ENCODE measurements around the gene CD320. TPM values are rescaled to one million over a fixed set of nuclear protein-coding genes. Genes with fewer than 3 reads are reported as not detected.
"Not testable (repeated sequence)": the region's sequence is repeated elsewhere in the genome, so short reads cannot be mapped to it uniquely, and the experiment has no call there.

Gene CD320
- total RNA-seq: 55.2 TPM
- long read RNA-seq, transcript CD320-202 (4 exons, 1,119 nt): minor isoform, 5 of 429 reads
- long read RNA-seq, transcript CD320-201 (5 exons, 1,250 nt): major isoform, 406 of 429 reads
- long read RNA-seq, partial matches to known transcripts: 2 of 429 reads
- long read RNA-seq, other reads (novel, unspliced or antisense): 15 of 429 reads

DNA sequence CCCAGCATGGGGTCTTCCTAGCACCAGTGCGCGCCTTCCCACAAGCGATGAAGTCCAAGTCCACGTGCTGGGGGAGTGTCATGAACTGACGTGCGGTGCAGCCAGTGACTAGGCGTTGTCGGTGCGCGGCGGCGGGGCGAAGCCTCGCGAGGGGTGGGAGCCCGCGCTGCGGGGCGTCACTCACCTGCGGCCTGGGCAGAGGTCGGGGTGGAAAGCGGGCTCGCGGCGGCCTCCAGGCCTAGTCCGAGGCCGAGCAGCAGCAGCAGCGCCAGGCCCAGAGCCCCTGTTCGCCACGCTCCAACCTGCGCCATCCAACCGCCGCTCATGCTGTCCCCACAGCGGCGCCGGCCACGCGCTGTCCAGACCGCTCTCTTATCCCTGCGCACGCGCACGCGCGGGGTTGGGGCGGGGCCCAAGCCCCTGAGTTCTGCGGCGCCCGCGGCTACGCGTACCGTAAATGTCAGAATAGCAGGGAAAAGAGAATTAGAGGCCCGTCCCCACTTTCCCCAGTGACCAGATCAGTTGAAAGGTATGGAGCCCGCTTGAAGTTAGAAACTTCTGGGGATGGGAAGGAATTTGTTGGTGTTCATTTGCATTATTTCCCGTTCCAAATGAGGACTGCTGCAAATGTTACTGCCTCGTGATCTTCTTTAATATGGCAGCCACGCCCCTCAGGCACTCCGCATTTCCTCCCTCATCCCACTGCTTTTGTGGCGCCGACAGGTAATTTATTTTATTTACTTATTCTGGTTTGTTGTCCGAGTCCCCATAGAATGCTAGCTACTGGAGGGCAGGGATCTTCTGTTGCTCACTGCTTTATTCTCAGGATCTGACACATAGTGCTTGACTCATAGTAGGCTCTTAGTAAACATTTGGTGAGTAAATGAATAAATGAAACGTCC, at the start of gene CD320:
Gene CD320 (minus strand): TSS at position 394 of the 902 bp plus-strand sequence. CDS start 68 bp downstream, at position 326.
- DNase-seq (ENCODE audit: low spot score): peak; percentile 95

- DNase-seq (ENCODE audit: low spot score): no peak
These were observed 48.9 kb upstream of the CD320 start for GRCh38 chr19:8357007-8357521.

- no peak for DNase-seq (ENCODE audit: low spot score)
These were observed 47.7 kb upstream of the CD320 start for GRCh38 chr19:8355631-8356402.

DNA sequence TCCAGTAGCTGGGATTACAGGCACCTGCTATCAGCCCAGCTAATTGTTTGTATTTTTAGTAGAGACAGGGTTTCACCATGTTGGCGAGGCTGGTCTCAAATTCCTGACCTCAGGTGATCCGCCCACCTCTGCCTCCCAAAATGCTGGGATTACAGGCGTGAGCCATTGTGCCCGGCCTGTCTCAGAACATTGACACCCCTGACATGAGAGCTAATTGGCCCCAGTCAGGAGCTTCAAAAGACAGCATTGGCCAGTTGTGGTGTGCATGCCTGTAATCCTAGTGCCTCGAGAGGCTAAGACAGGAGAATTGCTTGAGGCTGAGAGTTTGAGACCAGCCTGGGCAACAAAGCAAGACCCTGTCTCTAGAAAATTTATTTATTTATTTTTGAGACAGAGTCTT, 44.7 kb upstream of the CD320 start:
- DNase-seq (ENCODE audit: low spot score): not testable (repeated sequence)

DNA sequence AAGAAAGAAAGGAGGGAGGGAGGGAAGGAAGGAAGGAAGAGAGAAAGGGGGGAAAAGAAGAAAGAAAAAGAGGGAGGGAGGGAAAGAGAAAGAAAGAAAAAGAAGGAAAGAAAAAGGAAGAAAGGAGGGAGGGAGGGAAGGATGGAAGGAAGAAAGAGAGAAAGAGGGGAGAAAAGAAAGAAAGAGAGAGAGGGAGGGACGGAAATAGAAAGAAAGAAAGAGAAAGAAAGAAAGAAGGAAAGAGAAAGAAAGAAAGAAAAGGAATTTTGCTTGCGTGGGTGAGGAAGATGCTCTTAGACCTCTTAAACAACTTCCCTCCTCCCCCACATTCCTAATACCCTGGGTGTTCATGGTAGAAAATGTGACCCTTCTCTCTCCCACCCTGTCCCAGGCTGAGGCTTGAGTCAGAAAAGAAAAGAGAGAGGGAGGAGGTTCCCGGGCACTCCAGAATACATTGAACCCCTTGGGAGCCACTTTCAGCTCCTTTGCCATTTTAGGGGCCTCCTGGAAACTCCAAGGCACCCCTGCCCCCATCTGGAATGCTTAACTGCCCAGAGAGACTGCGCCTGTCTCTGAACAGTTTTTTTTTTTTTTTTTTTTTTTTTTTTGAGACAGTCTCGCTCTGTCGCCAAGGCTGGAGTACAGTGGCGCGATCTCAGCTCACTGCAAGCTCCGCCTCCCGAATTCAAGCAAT, 44.1 kb upstream of the CD320 start:
- DNase-seq (ENCODE audit: low spot score): no peak

GRCh38 chr19:8349629-8350372, 41.6 kb upstream of the CD320 start:
- not testable (repeated sequence) for DNase-seq (ENCODE audit: low spot score)

GRCh38 chr19:8343483-8343844, 35.3 kb upstream of the CD320 start:
- DNase-seq (ENCODE audit: low spot score): no peak

DNA sequence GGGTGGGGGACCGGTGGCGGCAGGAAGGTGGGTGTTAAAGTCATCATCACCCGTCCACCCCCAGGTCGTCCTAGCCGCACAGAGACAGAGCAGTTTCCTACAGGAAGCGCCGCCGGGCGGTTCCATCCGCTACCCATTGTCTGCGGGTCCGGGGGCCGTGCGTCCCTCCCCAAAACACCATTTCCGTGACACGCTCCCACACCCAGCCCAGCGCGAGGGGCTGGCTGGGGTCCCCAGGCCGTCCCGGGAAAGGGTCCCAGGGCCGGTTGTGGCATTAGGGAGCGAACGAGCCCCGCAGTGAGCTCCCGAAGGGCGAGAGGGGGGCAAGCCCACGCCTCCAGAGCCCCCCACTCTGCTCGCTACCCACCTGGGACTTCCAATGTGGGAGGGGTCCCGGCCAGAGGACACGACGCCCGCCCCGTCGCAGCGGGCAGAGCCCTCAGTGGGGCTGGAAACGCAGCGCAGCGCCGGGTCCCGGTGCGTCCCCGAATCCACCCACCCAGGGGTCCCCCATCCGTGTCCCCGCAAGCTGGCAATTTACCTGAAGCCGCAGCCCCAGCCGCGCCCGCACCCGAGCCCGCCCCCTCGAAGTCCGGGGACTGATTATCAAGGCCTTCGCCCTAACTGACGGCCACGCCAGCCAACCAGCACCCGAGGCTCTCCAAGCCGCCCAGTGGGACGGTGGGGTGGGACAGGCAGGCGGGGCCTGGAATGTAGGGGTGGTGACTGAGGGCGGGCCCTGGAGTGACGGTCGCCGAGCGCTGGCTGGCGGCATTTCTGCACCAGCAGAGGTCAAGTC, 34.7 kb upstream of the CD320 start, which contains the start of gene KANK3:
Gene KANK3 (minus strand): TSS at position 579 of the 799 bp plus-strand sequence. CDS start 5,434 bp downstream, outside the sequence.
- DNase-seq (ENCODE audit: low spot score): peak; percentile 98

- DNase-seq (ENCODE audit: low spot score): no peak
These were observed 34.1 kb upstream of the CD320 start for GRCh38 chr19:8342316-8342683.

- DNase-seq (ENCODE audit: low spot score): not testable (repeated sequence)
These were observed 33.3 kb upstream of the CD320 start for GRCh38 chr19:8341504-8341903.

DNA sequence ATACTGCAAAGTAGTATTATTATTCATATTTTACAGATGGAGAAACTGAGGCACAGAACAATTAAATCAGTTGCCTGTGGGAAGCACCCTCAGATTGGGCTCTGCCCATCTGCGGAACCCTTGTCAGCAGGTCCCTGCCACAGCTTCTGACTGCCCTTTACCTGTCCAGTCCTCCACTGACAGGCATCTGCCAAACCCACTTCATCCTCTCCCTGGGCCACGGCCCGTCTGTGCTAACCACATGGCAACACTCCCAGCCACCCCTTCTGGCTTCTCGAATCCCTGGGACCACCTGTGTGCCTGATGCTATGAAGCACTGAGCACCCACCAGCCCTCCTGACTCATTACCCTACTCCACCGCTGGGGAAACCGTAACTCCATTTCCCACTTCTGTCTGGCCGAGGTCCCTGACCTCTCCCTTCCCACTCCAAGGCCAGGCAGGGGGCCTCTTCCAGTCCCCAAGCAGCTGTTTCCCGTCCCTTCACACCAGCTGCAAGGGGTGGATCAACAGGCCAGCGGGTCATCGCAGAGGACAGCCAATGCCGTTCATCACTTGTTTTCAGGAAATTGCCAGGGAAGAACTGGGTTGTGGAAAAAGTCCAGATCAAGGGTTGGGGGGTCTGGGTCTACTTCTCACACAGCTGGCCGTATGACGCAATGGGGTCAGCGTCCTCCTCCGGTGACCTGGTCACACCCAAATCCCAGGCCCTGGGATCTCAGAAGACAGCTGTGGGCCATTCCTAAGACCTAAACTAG, 32.4 kb upstream of the CD320 start:
- no peak for DNase-seq (ENCODE audit: low spot score)

DNA sequence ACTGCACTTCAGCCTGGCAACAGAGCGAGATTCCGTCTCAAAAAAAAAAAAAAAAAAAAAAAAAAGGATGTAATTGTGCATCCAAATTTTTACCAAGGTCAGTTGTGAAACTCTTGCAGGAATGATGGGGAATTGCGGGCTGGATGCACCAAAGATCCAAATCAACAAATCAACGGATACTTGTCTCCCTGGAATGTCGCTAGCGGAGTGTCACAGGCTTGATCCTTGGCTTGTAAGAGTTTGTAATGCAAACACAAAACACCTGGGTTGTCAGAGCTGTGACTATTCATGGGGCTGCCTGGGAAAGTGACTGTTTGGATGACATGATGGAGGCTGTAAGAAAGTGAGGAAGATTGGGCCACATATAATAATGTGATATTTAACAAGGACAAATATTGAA, 30.7 kb upstream of the CD320 start:
- no peak for DNase-seq (ENCODE audit: low spot score)

- no peak for DNase-seq (ENCODE audit: low spot score)
These were observed 29.6 kb upstream of the CD320 start for GRCh38 chr19:8337728-8338127.

DNA sequence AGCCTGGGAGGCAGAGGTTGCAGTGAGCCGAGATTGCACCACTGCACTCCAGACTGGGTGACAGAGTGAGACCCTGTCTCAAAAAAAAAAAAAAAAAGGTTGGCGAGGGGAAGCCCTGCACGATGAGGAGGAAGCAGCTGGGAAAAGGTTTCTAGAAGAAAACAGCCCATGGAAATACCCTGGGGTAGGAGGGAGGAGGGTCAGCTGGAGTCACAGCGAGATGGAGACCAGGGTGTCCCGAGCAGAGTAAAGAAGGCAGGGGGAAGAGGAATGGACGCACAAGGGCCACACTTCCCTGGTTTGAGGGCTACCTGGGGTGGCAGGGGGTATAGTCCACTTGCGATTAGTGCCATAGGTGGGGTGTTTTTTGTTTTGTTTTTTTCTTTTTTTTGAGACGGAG, 28.5 kb upstream of the CD320 start:
- no peak for DNase-seq (ENCODE audit: low spot score)

DNA sequence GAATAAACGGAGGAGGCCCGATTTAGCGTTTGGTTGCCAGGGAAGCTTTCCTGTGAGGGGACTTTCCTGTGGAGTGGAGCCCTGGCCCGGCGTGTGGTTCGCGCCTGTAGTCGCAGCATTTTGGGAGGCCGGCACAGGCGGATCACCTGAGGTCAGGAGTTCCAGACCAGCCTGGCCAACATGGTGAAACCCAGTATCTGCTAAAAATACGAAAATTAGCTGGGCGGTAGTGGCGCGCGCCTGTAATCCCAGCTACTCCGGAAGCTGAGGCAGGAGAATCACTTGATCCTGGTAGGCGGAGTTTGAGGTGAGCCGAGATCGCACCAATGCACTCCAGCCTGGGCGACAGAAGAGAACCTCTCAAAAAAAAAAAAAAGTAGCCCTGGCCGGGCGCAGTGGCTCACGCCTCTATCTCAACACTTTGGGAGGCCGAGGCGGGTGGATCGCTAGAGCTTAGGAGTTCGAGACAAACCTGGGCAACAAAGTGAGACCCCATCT, 28.0 kb upstream of the CD320 start:
- DNase-seq (ENCODE audit: low spot score): no peak

GRCh38 chr19:8335343-8336071, 27.3 kb upstream of the CD320 start:
- no peak for DNase-seq (ENCODE audit: low spot score)

DNA sequence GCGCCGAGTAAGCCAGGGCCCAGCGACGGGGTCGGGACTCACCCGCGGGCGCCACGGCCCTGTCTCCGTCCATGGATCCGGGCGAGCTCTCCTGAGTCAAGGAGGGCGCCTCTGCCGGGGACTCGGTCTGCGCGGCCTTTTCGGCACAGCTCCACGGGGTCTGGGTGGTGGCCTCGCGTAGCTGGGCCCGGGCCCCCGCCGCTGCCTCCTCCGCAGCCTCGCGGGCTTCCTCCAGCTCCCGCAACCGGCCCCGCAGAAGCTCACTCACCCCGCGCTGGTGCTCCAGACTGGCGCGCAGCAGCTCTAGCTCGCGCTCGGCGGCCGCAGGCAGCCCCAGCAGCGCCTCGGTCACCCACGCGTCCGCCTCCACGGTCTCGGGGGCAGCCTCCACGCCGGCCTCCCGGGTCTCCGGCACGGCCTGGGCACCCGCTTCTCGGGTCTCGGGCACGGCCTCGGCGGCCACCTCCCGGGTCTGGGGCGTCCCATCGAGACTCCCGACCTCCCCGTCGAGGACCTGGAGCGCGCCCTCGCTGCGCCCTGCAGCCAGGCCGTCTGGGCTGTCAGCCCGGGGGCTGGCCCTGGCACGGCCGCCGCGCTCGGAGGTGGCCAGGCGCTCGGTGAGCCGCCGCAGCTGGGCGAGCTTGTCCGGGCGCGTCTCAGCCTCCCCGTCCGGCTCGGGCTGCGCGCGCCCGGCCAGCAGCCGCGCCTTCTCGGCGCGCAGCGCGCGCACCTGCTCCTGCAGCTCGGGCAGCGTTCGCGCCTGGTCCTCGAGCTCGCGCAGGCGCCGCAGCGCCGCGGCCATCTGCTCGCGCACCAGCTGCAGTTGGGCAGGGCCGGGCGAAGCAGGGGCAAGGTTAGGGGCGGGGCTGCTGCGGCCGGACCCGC, 26.5 kb upstream of the CD320 start:
- no peak for DNase-seq (ENCODE audit: low spot score)
